ENCODE data around the gene NFKBIE. TPM values are rescaled to one million over a fixed set of nuclear protein-coding genes. Genes with fewer than 3 reads are reported as not detected.

Gene NFKBIE
- total RNA-seq, 1 donor from 2014 or later: 9.9 TPM

Other genes with a start within 250 kb of the NFKBIE start
- gene MRPL14, start 138.1 kb downstream of the NFKBIE start, total RNA-seq: 65.4 and 67.1 TPM in 2 replicates
- gene TMEM63B, start 138.0 kb downstream of the NFKBIE start, total RNA-seq: 11.3 and 21.2 TPM in 2 replicates
- gene CAPN11, start 106.7 kb downstream of the NFKBIE start, total RNA-seq: 0.20 and 0.65 TPM in 2 replicates
- 0.22 TPM in 1 of 2 replicates, not detected in the other for gene MYMX, start 48.6 kb downstream of the NFKBIE start, total RNA-seq
- 25.3 and 28.6 TPM in 2 replicates for gene SLC29A1, start 42.0 kb downstream of the NFKBIE start, total RNA-seq
- 317 and 430 TPM in 2 replicates for gene HSP90AB1, start 18.4 kb downstream of the NFKBIE start, total RNA-seq
- gene SLC35B2, start 8.0 kb downstream of the NFKBIE start, total RNA-seq: 37.5 and 40.3 TPM in 2 replicates
- gene TMEM151B, start 4.9 kb upstream of the NFKBIE start, total RNA-seq: under 0.01 TPM in 1 of 2 replicates, not detected in the other
- 8.1 and 9.7 TPM in 2 replicates for gene AARS2, start 47.8 kb upstream of the NFKBIE start, total RNA-seq
- not detected in 2 replicates for gene SPATS1, start 77.1 kb upstream of the NFKBIE start, total RNA-seq
- gene CDC5L, start 122.2 kb upstream of the NFKBIE start, total RNA-seq: 12.4 and 16.3 TPM in 2 replicates